Measurements from ENCODE around the gene CCDC87.

DNA sequence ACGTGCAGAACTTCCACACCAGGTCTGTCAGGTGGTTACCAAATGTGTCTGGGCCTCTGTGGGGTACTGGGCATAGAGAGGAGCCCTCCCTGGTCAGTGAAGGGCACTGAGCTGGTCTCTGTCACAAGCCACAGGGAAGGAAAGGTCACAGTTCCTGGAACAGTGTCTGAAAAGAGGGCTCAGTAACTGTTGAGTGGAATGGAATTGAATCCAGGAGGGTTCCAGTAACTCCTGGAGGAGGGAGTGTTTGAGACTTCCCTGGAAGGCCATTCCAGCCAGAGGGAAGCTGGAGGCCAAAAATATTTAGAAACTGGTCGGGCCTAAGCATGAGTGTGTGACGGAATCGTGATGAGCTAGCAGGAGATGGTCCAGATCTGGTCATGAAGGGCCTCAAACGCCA, 38.3 kb downstream of the CCDC87 start:
- TF ChIP-seq CTCF (IDR thresholded peaks at IDR 0.05) (no peak), POLR2A (IDR thresholded peaks at IDR 0.05) (no peak)

Data from lower leg skin (tissue), 3 donors.